Cardiac fibroblast (primary cell): ENCODE data around the gene DNAJC15.

Source experiments
- DNase-seq, 2 donors: peaks; one replicate each; pipeline versions ENCODE4 v3.0.0 to v3.0.0-alpha.2; 2010; ENCODE audit warnings: low read depth in 2 of 2
- H3K4me3 ChIP-seq, 2 donors: replicated peaks in 1 of 2; 1 replicate in 1 of 2; 2 replicates in 1 of 2; pipeline ENCODE4 v1.5.1; 2011; ENCODE audit warnings: low read depth in 2 of 2, low read length in 2 of 2, mild to moderate bottlenecking in 2 of 2, moderate library complexity in 1 of 2
- TF ChIP-seq, protein P1 (sequence below): IDR thresholded peaks from one replicate; pipeline ENCODE4 v1.5.1; 2011; ENCODE audit warnings: low read depth, mild to moderate bottlenecking, low read length, inconsistent platforms

DNAJC15 gene

DNA sequence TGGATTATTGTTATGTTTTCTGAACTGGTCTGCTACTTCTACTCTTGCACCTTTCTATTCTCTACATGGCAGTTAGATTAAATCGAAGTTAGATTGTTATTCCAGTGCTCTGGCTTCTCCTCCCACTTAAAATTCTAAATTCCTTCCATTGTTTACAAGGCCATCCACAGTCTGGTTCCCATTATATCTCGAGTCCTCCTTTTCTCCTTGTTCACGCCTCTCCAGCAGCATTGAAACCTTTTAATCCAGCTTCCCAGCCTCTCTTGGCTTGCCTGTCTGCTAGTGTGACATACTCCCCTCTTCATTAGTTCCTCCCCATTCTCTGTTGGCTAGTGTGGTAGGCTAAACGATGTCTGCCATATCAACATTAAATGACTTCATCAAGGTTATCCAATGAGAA lies 54.5 kb downstream of the DNAJC15 start:
- TF ChIP-seq, protein P1, sequence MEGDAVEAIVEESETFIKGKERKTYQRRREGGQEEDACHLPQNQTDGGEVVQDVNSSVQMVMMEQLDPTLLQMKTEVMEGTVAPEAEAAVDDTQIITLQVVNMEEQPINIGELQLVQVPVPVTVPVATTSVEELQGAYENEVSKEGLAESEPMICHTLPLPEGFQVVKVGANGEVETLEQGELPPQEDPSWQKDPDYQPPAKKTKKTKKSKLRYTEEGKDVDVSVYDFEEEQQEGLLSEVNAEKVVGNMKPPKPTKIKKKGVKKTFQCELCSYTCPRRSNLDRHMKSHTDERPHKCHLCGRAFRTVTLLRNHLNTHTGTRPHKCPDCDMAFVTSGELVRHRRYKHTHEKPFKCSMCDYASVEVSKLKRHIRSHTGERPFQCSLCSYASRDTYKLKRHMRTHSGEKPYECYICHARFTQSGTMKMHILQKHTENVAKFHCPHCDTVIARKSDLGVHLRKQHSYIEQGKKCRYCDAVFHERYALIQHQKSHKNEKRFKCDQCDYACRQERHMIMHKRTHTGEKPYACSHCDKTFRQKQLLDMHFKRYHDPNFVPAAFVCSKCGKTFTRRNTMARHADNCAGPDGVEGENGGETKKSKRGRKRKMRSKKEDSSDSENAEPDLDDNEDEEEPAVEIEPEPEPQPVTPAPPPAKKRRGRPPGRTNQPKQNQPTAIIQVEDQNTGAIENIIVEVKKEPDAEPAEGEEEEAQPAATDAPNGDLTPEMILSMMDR: no peak
- H3K4me3 ChIP-seq: no peak overlapping the region
- no peak for DNase-seq

DNA sequence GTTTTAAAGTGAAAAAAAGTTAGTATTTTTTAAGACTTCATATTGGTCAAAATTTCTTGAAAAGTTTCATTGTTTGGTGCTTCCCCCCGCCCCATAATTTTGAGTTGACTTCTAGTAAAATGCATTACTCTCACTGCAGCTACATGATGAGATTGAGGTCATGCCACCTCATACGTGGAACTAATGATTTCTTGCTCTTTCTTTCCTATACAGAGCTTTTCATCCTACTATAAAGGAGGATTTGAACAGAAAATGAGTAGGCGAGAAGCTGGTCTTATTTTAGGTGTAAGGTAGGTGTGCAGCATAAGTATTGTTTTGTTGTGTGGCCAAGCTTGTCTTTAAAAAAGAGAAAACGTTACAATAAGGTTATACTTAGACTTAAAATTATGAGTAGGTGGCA lies 55.0 kb downstream of the DNAJC15 start:
- no peak overlapping the region for H3K4me3 ChIP-seq
- TF ChIP-seq, protein P1: no peak
- DNase-seq: no peak

DNA sequence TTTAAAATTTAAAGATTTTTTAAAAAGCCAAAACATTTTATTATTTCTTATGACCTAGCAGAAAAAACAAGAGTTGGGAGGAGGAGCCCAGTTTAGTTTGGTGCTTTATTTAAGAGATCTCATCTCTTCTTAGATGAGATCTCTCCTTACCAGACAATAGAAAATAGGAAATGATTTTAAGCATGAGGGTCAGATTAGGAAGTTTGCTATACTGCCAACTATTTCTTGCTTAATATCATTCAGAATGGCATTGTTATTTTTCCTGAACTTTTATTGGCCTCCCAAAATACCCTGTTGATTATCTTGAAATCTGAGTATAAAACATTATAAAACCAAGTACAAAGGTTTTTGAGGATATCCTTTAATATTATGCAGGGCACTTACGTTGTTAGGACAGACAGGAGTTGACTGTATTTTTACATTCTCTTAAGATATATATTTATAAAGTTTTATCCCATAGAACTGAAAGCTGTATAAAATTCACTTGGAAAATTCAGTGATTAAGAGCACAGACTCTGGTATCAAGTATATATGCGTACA lies 56.1 kb downstream of the DNAJC15 start:
- TF ChIP-seq, protein P1: no peak
- DNase-seq: no peak
- H3K4me3 ChIP-seq: no peak overlapping the region

DNA sequence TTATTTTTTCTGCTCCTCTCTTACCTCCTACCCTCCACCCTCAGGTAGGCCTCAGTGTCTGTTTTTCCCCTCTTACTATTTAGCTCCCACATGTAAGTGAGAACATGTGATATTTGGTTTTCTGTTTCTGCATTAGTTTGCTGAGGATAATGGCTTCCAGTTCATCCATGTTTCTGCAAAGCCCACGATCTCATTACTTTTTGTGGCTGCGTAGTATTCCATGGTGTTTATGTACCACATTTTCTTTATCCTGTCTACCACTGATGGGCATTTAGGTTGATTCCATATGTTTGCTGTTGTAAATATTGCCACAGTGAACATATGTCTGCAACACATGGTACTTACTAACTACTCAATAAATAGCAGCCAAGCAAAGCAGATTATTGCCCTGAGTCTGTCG lies 56.8 kb downstream of the DNAJC15 start:
- TF ChIP-seq, protein P1: no peak
- H3K4me3 ChIP-seq: no peak overlapping the region

DNA sequence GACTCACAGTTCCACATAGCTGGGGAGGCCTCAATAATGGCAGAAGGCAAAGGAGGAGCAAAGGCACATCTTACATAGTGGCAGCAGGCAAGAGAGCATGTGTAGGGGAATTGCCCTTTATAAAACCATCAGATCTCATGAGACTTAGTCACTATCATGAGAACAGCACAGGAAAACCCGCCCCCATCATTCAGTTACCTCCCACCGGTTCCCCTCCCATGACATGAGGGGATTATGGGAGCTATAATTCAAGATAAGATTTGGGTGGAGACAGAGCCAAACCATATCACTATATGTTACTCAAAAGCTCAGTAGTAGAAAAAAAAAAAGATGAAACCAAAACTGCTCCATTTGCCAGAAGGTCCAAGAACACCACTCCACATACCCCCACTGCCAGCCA lies 58.5 kb downstream of the DNAJC15 start:
- TF ChIP-seq, protein P1: no peak
- no peak for DNase-seq
- no peak overlapping the region for H3K4me3 ChIP-seq

More for the DNA sequence above, 56.8 kb downstream of the DNAJC15 start:
- no peak for DNase-seq

DNA sequence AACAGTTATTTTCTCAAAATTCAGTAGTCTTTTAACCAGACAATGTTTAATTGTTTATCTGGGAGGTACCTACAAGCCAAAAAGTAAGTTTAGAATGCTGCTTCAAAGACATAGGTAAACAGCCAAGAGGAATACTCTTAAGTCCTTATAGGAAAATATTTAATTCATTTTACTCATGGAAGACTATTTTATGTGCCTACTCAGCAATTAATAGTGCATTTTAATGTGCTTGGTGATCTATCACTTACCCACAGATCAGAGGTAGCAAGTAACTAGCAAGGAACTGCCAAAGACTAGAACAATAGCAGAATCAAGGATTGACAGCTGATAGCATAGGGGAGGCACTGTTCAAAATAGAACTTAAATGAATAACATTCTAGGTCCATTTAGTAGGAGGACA lies 60.4 kb downstream of the DNAJC15 start:
- no peak overlapping the region for H3K4me3 ChIP-seq
- DNase-seq: no peak
- TF ChIP-seq, protein P1: no peak

DNA sequence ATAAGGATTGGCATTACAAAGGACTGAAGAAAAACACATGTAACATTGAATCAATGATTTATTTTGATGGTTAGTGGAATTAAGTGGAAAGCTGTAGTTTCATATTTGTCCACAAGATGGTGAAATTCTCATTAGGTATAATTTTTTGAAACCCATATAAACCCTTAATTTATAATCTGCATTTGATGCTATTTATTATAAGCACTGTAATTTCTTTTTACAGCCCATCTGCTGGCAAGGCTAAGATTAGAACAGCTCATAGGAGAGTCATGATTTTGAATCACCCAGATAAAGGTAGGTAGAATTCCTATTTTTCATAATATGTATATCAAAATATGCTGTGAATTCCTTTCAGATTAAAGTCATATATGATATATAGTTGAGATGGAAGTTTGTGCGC lies 62.2 kb downstream of the DNAJC15 start:
- peak; percentile 62 to 76 for DNase-seq
- TF ChIP-seq, protein P1: peak; percentile 37
- H3K4me3 ChIP-seq: no peak overlapping the region
